Ovary (tissue), 9 donors: ENCODE measurements around the gene MPZL2. TPM values are rescaled to one million over a fixed set of nuclear protein-coding genes. Genes with fewer than 3 reads are reported as not detected.

ENCODE experiments used
- DNase-seq, 5 donors: peaks; one replicate each; pipeline ENCODE4 v3.0.0-alpha.2; 2019 to 2020
- H3K27ac ChIP-seq, 2 donors: fragments of 200-600 bp; one replicate each; pipeline versions ENCODE4 v1.5.1 to v1.8.0; 2019 to 2022
- H3K27me3 ChIP-seq: fragments of 200-600 bp; one replicate; pipeline ENCODE4 v1.8.0; 2022
- H3K36me3 ChIP-seq: fragments of 200-600 bp; sonication (generic); one replicate; pipeline ENCODE4 v1.5.1; 2019
- H3K4me1 ChIP-seq: one replicate; pipeline ENCODE4 v1.8.1; 2013; ENCODE audit warnings: mild to moderate bottlenecking, moderate library complexity; ENCODE audit not compliant: insufficient read depth
- H3K4me3 ChIP-seq: fragments of 200-600 bp; sonication (generic); one replicate; pipeline ENCODE4 v1.5.1; 2017
- H3K9me3 ChIP-seq, 2 donors: fragments of 200-600 bp in 1 of 2; sonication (generic) in 1 of 2; one replicate each; pipeline versions ENCODE4 v1.5.1 to v1.8.1; 2013 to 2019; ENCODE audit warnings: mild to moderate bottlenecking in 1 of 2, moderate library complexity in 1 of 2
- EP300 ChIP-seq: sonication (generic); formaldehyde crosslinking; IDR thresholded peaks from one replicate; pipeline ENCODE4 v1.6.1; 2017; ENCODE audit warnings: antibody characterized with exemption
- POLR2A ChIP-seq: fragments of 450-650 bp; IDR thresholded peaks from one replicate; pipeline ENCODE4 v1.6.1; 2017; ENCODE audit warnings: antibody characterized with exemption, mild to moderate bottlenecking, moderate library complexity
- WGBS, 3 donors: extraction: QIAGEN DNeasy Blood & Tissue Kit in 1 of 3; methylation state at CpG; one replicate each; pipeline versions ENCODE4 v1.1.5 to v1.1.7; 2013 to 2017; 5-methylcytosine and 5-hydroxymethylcytosine counted together
- intact Hi-C, 4 donors: fragments of 100-400 bp; cut with DNase I; formaldehyde crosslinking; loops; one replicate each; pipeline versions ENCODE4 v1.11.0 to v1.15.1; 2022 to 2023
- polyA plus RNA-seq, 2 donors: library from polyadenylated mRNA; stranded (reverse); fragments of 200-250 nt in 1 of 2; fragments of 350-450 nt in 1 of 2; fragmentation: Illumina TruSeq in 1 of 2; extraction: RNeasy Lipid Tissue Mini Kit (QIAGEN cat#74804) in 1 of 2; gene quantifications; one replicate each; pipeline ENCODE4 v1.2.3, GENCODE V29; 2013 to 2014
- total RNA-seq, 7 donors: library from RNA; depleted of rRNA in 2 of 7; stranded (reverse); fragments of >200 nt in 2 of 7; fragmentation: NEBNext Ultra II Directional in 3 of 7; extraction: Animal tissue kit (Norgen Biotek cat#: 25700) in 3 of 7; gene quantifications; one replicate each; pipeline versions ENCODE4 v1.1.0 to v1.2.4, GENCODE V29; 2016 to 2023
- TF ChIP-seq, protein P1 (sequence below), 3 donors: fragments of 450-650 bp in 2 of 3; fragments of 200-600 bp in 1 of 3; IDR thresholded peaks; one replicate each; pipeline versions ENCODE4 v1.5.1 to v1.8.0; 2016 to 2022; ENCODE audit warnings: antibody characterized with exemption in 3 of 3, mild to moderate bottlenecking in 1 of 3
- donor health status: DM: no; HTN: no; CAD: no; lungs with moderate emphysema.
- donor health status: DM: no; HTN: no; CAD: no.
- donor health status: Bipolar disorder and iron deficiency.
- donor health status: DM: yes; HTN: yes; CAD: no.
- donor health status: DM: no; HTN: no; CAD: no.
- donor health status: DM: yes; HTN: yes; CAD: no.

MPZL2 gene
- total and polyA plus RNA-seq, 9 donors = 4.4 to 42.5 (median 9.6) TPM

DNA sequence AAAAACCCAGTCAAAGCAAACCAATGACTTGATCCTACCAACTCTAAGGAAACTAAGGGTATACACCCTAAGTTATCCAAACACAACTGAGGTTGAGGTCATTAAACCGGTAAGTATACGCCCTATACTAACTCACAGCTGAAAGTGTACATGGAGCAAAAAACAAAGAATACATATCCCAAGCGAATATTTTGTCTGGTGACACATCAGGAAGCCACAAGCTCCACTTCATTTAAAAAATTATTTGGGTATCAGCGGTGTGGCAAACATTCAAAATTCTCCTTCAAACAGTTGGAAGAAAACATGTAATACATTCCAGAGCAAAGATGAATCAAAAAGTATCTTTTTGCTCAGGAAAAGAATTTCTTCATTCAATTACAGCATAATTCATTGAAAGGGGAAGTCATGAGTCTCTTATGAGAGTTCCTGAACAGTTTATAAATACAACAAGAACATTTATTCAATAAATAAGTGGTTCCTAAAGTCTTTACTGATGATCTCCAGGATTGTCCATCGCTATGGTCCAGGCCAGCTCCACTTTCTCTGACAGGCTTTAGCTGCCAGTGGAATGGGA lies 34.7 kb downstream of the MPZL2 start:
- H3K4me3 ChIP-seq = no peak overlapping the region
- 69 to 80% (median 73%) methylated on average over 5 of the region's 5 CpGs for WGBS, 3 donors
- intact Hi-C loops = no loop called here

DNA sequence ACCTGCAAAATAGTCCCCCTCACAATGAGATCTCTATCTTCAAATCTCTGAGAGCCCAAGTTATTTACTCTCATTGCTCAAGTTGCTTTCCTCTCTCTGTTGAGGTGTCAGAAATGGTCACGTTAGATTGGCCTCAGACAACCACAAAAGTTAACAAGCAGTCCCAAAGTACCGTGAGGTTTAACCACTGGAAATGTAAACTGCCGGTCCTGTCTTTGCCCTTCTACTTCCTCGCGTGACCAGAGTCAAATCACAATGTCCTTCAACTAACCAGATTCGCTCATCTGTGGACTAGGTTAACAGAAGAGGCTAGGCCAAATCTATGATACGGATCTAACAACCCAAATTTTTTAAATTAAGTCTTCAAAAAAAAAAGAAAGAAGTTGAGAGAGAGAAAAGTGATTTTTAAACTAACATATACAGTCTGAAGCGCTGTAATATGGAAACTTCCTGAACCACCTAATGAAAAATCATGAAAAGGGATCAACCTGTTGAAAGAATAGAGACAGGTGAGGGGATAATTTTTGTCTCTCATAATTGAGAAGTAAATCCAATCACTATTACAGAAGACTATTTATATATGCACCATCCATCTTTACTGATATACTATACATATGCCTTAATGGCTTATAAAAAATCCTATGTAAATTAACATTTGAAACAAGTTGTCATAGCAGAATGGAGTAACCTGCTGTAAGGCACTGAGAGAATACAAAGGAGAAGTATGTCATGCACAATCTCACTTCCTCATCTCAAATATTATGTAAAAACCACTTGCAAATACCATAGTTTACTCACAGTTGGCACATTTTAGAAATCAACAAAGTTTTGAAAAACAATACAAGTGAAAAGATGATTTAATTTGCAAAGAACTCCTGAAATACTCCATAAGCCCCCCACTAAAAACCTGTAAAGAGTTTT lies 36.0 kb downstream of the MPZL2 start:
- DNase-seq = no peak
- H3K4me1 ChIP-seq = no peaks in the 10 kb centered on the region
- H3K36me3 ChIP-seq = no peaks in the 10 kb centered on the region
- intact Hi-C loops = no loop called here
- no peak overlapping the region for H3K4me3 ChIP-seq
- H3K27ac ChIP-seq = no peak overlapping the region
- H3K27me3 ChIP-seq = no peaks in the 10 kb centered on the region
- no peaks in the 10 kb centered on the region for H3K9me3 ChIP-seq
- TF ChIP-seq POLR2A = no peak
- TF ChIP-seq EP300 = no peak
- TF ChIP-seq, protein P1, sequence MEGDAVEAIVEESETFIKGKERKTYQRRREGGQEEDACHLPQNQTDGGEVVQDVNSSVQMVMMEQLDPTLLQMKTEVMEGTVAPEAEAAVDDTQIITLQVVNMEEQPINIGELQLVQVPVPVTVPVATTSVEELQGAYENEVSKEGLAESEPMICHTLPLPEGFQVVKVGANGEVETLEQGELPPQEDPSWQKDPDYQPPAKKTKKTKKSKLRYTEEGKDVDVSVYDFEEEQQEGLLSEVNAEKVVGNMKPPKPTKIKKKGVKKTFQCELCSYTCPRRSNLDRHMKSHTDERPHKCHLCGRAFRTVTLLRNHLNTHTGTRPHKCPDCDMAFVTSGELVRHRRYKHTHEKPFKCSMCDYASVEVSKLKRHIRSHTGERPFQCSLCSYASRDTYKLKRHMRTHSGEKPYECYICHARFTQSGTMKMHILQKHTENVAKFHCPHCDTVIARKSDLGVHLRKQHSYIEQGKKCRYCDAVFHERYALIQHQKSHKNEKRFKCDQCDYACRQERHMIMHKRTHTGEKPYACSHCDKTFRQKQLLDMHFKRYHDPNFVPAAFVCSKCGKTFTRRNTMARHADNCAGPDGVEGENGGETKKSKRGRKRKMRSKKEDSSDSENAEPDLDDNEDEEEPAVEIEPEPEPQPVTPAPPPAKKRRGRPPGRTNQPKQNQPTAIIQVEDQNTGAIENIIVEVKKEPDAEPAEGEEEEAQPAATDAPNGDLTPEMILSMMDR (IDR thresholded peaks at IDR 0.05) = no peak
- 87 to 91% (median 89%) methylated on average over 8 of the region's 8 CpGs for WGBS, 3 donors

More for the DNA sequence above, 34.7 kb downstream of the MPZL2 start:
- no peak for TF ChIP-seq EP300
- TF ChIP-seq, protein P1 (IDR thresholded peaks at IDR 0.05) = no peak
- no peak for TF ChIP-seq POLR2A
- Histone ChIP-seq H3K9me3 (no peaks in the 10 kb centered on the region), H3K4me1 (no peaks in the 10 kb centered on the region), H3K27me3 (no peaks in the 10 kb centered on the region), H3K36me3 (no peaks in the 10 kb centered on the region), H3K27ac (no peak overlapping the region)
- no peak for DNase-seq

DNA sequence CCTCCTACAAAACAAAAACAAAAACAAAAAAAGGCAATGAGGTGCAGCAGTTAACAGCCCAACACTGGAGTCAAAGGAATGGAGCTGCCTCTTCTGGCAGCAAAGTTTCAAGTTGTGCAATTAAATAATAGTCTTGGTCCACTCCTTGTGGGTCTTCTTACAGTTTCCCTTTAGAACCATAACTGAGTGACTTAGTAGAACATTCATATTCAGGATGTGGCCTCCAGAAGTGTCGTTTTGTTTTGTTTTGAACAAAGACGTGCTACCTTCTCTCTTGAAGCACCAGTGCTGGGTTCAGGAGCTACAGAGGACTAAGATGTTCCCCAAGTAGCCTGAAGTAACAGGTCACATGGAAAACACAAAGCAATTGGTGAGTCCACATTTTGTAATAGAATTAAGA lies 37.3 kb downstream of the MPZL2 start:
- DNase-seq = no peak
- no peaks in the 10 kb centered on the region for H3K4me1 ChIP-seq
- H3K4me3 ChIP-seq = no peak overlapping the region
- H3K27me3 ChIP-seq = no peaks in the 10 kb centered on the region
- H3K27ac ChIP-seq = no peak overlapping the region
- WGBS, 3 donors = 71 to 74% (median 73%) methylated on average over 2 of the region's 2 CpGs
- intact Hi-C loops = no loop called here
- H3K9me3 ChIP-seq = no peaks in the 10 kb centered on the region
- no peak for TF ChIP-seq EP300
- TF ChIP-seq, protein P1 (IDR thresholded peaks at IDR 0.05) = no peak
- no peak for TF ChIP-seq POLR2A
- no peaks in the 10 kb centered on the region for H3K36me3 ChIP-seq

DNA sequence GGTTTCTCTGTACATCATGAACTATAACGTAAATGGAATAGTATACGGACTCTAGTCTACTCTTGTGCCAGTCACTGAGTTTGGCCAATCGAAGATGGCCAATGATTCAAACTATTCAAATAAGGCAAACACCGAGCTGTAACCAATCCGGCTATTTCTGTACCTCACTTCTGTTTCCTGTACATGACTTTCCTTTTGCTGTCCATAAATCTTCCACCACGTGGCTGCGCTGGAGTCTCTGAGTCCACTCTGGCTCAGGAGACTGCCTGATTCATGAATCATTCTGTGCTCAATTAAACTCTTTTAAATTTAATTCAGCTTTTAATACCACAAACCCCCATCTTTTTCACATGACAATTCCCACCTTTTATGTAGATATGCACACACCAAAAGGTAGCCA lies 37.8 kb downstream of the MPZL2 start:
- Histone ChIP-seq H3K27ac (no peak overlapping the region), H3K27me3 (no peaks in the 10 kb centered on the region), H3K4me3 (no peak overlapping the region), H3K9me3 (no peaks in the 10 kb centered on the region), H3K36me3 (no peaks in the 10 kb centered on the region), H3K4me1 (no peaks in the 10 kb centered on the region)
- DNase-seq = no peak
- TF ChIP-seq EP300 (no peak), POLR2A (no peak)
- TF ChIP-seq, protein P1 (IDR thresholded peaks at IDR 0.05) = no peak
- WGBS, 3 donors = 51 to 62% (median 58%) methylated on average over 7 of the region's 7 CpGs
- intact Hi-C loops = no loop called here
